Measurements from ENCODE around the gene MINDY4. TPM values are rescaled to one million over a fixed set of nuclear protein-coding genes. Genes with fewer than 3 reads are reported as not detected.

MINDY4 gene
- total and polyA plus RNA-seq, 10 of the 15 experiments (the other 5 are each of a cell fraction or from before 2014, with no cell fraction given): 0.10 to 0.90 (median 0.40) TPM

DNA sequence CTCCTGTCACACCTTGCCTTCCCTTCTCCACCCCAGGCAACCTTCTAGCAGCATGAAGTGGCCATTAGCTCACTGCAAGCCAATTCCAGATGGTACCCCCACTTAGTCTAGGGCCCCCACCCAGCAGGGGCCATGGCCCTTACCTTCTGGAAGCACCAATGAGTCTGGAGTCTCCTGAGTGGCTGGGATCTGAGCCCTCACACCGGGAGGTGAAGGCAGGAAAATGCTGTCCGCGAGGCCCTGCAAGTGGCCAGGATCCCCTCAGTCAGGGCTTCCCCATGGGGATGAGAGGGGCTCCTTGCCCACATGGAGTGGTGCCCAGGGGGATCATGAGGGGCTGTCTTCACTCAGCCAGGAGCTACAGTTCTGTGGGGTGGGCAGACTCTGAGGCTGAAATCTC lies 145.0 kb downstream of the MINDY4 start:
- Histone ChIP-seq H3K4me3 (no peak overlapping the region), H3K27ac (ENCODE audit: control insufficient read depth, insufficient read depth) (no peak overlapping the region), H3K27me3 (replicated peaks in 1 of 2; ENCODE audit: control insufficient read depth in 2 of 2, insufficient read depth in 2 of 2, low read length in 1 of 2) (no peaks in the 10 kb centered on the region; a peak in 1 of 4 replicates), H2AFZ (ENCODE audit: control insufficient read depth, low read depth, low read length) (no peak overlapping the region), H3K4me1 (ENCODE audit: control insufficient read depth, insufficient read depth, low read length) (no peaks in the 10 kb centered on the region), H3K79me2 (ENCODE audit: control insufficient read depth, insufficient read depth, low read length) (no peaks in the 10 kb centered on the region), H3K36me3 (ENCODE audit: control insufficient read depth in 2 of 2, insufficient read depth in 2 of 2, low read length in 1 of 2) (no peaks in the 10 kb centered on the region), H4K20me1 (ENCODE audit: control insufficient read depth, insufficient read depth) (no peaks in the 10 kb centered on the region), H3K9ac (ENCODE audit: control insufficient read depth, insufficient read depth, low read length) (no peak overlapping the region), H3K9me3 (replicated peaks; ENCODE audit: control insufficient read depth, insufficient read depth, low read length) (no peaks in the 10 kb centered on the region), H3K4me2 (ENCODE audit: control insufficient read depth, insufficient read depth) (no peak overlapping the region)
- RAD21 ChIA-PET (ENCODE audit: unreplicated experiment): no interaction called here
- ATAC-seq (no peak), FAIRE-seq (no peak), DNase-seq (ENCODE audit: low read depth, low spot score) (no peak)
- POLR2A ChIA-PET: no interaction called here
- no TSS peak for BruUV-seq (replicated peaks)
- SMC1A ChIA-PET (ENCODE audit: uncharacterized antibody, unreplicated experiment): no interaction called here
- 50% methylated on average over 3 of the region's 3 CpGs for WGBS (ENCODE audit: insufficient coverage, insufficient replicate concordance, low lambda C conversion rate, missing lambda C conversion rate)
- in situ Hi-C loops (cut with MboI) (no loop called here), intact Hi-C loops (cut with micrococcal nuclease; ENCODE audit: unreplicated experiment) (no loop called here)
- TF ChIP-seq FOXM1 (IDR thresholded peaks at IDR 0.05; ENCODE audit: low read depth, low read length): no peak
- TF ChIP-seq MXI1 (IDR thresholded peaks at IDR 0.05; ENCODE audit: low read depth, low read length): no peak
- TF ChIP-seq FOS (IDR thresholded peaks at IDR 0.05; ENCODE audit: borderline replicate concordance, extremely low read depth, insufficient read length): no peak
- no peak for TF ChIP-seq REST (IDR thresholded peaks at IDR 0.05; ENCODE audit: low read depth, low read length)
- no peak for TF ChIP-seq NFIC (IDR thresholded peaks at IDR 0.05; ENCODE audit: low read depth, low read length)
- TF ChIP-seq ZSCAN29 (IDR thresholded peaks at IDR 0.05): no peak
- TF ChIP-seq HCFC1 (IDR thresholded peaks at IDR 0.05; ENCODE audit: low read length): no peak
- no peak for TF ChIP-seq BACH1 (IDR thresholded peaks at IDR 0.05; ENCODE audit: borderline replicate concordance)
- TF ChIP-seq TBL1XR1 (IDR thresholded peaks at IDR 0.05; ENCODE audit: low read depth, low read length): no peak
- TF ChIP-seq IKZF1 (conservative IDR thresholded peaks at IDR 0.05): no peak
- TF ChIP-seq TCF7 (IDR thresholded peaks at IDR 0.05; ENCODE audit: borderline replicate concordance): no peak
- CTCF ChIA-PET: no interaction called here
